Activated CD8-positive, alpha-beta memory T cell treated with anti-CD3 and anti-CD28 coated beads, Interleukin-2, amount 50 U/mL, for 4 hours (primary cell): Measurements from ENCODE around the gene BAIAP2L1.

Experiments used
- DNase-seq: peaks from one replicate; pipeline ENCODE4 v3.0.0-alpha.2; 2020

The BAIAP2L1 gene

GRCh38 chr7:98257701-98258100, 143.2 kb downstream of the BAIAP2L1 start:
- DNase-seq, result no peak

- DNase-seq, result no peak
Measured at GRCh38 chr7:98256431-98256830, 144.5 kb downstream of the BAIAP2L1 start.

GRCh38 chr7:98254951-98255610, 145.8 kb downstream of the BAIAP2L1 start:
- DNase-seq, result no peak

DNA sequence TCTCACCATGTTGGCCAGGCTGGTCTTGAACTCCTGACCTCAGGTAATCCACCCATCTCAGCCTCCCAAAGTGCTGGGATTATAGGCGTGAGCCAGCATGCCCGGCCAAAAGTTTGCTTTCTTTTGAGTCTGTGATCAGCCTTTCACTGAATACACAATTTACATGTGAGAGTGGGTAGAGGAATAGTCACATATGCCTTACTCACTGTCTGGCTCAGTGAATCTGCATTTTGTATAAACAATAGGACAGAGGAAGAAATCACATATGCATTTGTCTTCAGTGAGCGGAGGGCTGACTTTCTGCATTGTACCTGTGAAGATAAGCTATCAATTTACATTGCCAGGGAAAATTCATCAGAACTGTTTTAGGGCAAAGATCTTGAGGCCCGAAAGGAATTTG, 146.4 kb downstream of the BAIAP2L1 start:
- no peak for DNase-seq

- DNase-seq, result no peak
Measured at GRCh38 chr7:98252425-98253054, 148.3 kb downstream of the BAIAP2L1 start.

- peak; percentile 82 for DNase-seq
Measured at GRCh38 chr7:98251601-98252424, 149.1 kb downstream of the BAIAP2L1 start, which contains the start of gene TECPR1. Gene TECPR1, minus strand, starts transcription at chr7:98252232. Its CDS starts 6,086 bp downstream, at chr7:98246146.

DNA sequence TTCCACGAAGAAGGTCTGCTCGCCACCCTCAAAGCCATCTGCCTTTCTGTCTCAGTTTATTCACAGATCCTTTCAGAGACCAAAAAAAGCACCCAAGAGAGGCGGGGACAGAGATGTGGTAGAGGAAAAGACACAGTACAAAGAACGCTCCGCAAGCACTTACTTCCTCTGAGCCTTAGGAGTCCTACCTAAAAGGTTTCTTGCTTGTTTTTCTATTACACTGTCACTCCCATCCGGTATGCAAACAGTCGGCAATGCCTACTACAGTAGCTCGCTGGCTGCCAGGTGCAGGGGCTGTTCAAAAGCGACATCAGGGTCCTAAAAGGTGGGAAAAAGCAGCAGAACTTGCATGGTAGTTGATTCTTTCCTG, 149.7 kb downstream of the BAIAP2L1 start:
- peak; percentile 32 for DNase-seq

GRCh38 chr7:98250789-98251188, 150.1 kb downstream of the BAIAP2L1 start:
- DNase-seq, result peak; percentile 27

- no peak for DNase-seq
Measured at GRCh38 chr7:98249106-98249505, 151.8 kb downstream of the BAIAP2L1 start.

- DNase-seq, result no peak
Measured at GRCh38 chr7:98248156-98248555, 152.7 kb downstream of the BAIAP2L1 start.

DNA sequence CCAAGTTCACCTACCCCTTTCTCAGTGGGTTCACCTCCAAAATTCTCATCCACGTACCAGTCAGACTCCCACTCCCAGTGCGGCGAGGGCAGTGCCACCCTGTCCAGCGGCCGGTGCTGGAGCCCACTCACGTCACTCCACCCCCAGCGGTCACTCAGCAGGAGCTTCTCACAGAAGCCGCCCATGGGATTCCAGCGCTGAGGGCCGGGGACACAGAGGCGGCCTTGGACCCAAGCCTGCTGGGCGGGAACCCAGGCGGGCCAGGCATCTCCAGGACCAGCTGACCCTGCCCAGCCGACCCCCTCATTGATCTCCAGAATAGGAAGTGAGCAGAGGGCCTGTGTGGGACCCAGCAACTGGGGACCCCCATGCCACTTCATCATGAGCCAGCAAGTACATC, 156.0 kb downstream of the BAIAP2L1 start:
- DNase-seq, result no peak

DNA sequence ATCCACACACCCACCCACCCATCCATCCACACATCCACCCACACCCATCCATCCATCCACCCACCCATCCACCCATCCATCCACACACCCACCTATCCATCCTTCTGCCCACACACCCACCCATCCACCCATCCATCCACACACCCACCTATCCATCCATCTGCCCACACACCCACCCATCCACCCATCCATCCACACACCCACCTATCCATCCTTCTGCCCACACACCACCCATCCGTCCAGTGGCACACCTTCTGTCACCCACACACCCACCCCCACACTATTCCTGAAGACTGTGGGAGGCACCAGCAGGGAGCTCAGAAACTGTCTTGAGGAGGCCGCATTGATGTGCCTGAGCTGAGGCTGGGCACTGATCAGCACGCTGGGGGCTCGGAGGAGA, 158.0 kb downstream of the BAIAP2L1 start:
- no peak for DNase-seq

DNA sequence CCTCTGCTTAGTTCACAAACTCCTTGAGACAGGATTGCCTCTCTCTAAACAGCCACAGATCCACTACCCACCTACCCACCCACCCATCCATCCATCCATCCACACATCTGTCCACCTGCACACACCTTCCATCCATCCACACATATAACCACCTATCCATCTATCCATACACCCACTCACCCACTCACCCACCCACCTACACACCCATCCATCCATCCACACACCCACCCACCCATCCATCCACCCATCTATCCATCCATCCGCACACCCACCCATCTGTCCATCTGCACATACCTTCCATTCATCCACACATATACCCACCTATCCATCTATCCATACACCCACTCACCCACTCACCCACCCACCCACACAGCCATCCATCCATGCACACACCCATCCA, 158.5 kb downstream of the BAIAP2L1 start:
- DNase-seq, result no peak

DNA sequence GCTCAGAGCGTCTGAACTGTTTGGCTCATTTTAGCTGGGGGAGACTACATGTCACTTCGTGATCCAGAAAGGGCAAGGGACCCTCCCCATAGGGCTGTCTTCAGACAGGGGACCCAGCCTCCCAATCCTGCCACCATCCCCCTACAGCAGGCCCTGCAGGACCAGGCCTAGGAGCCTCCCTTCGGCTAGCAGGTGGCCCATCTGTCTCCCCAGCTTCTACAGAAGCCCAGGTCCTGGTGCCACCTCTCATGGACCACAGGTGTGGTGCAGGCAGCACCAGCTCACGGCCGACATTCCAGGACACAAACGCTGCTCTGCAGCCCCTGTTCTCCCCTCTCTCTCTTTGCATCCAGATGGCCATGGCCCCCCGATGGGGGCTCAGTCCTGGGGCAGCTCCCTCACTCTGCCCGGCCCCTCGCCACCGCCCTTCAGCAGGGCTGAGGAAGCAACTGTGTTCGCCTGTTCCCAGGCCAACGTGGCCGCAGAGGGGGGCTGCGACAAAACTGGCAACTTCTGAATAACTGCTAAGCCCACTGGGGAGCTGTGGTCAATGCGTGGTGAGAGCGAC, 159.1 kb downstream of the BAIAP2L1 start:
- DNase-seq, result no peak
